Stimulated activated CD8-positive, alpha-beta memory T cell treated with anti-CD3 and anti-CD28 coated beads, Interleukin-4, amount 100 ng/mL, for 48 hours (primary cell): ENCODE data around the gene IL1B.

ENCODE experiments used
- DNase-seq: peaks from one replicate; pipeline ENCODE4 v3.0.0-alpha.2; 2020

Gene IL1B

DNA sequence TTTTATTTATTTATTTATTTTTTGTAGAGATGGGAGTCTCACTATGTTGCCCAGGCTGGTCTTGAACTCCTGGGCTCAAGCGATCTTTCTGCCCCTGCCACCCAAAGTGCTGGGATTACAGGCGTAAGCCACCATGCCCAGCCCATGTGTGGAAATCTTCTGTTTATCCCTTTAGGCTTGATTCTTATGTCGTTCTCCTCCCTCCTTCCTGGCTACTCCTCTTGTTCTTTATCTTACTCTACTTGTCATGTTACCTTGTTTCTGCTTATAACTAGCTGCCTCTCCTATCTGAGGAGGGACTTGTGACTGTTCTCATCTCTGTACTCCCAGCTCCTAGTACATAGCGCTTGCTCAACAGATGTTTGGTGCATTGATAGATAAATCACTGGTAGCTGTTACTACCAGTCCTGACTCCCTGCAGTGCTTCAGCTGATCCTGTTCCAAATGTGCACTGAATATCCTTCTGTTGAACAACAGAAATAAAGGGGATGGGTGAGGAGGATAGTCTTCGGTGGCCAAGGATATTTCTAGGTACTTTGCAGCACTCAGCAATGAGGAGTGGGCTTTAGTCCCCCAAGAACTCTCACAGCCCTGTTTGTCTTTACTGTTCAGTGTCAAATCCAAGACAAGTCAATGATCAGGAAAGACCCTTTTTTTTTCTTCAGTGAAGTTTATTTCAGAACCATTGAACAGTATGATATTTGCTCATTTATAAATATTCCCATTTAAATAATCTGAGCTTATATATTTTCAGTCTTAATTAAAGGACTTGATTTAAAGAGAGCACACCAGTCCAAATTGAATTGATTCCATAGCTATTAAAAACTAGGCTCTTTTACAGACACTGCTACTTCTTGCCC lies 7.2 kb downstream of the IL1B start:
- no peak for DNase-seq

DNA sequence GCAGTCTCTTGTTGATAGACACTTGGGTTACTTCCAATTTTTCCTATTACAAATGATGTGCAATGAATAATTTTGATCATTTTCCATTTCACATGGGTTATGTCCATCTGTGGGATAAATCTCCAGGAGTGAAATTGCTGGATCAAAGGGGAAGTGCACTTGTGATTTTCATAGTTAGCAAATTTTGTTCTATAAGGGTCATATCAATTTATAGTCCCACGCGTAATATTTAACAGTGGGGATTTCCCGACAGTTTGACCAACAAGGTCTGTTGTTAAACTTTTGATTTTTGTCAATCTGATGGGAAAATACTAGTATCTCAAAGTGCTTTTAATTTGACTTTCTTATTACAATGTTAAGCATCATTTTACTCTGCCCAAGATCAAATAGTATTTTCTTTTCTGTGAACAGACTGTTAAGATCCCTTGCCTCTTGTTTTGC lies 8.3 kb downstream of the IL1B start:
- no peak for DNase-seq

DNA sequence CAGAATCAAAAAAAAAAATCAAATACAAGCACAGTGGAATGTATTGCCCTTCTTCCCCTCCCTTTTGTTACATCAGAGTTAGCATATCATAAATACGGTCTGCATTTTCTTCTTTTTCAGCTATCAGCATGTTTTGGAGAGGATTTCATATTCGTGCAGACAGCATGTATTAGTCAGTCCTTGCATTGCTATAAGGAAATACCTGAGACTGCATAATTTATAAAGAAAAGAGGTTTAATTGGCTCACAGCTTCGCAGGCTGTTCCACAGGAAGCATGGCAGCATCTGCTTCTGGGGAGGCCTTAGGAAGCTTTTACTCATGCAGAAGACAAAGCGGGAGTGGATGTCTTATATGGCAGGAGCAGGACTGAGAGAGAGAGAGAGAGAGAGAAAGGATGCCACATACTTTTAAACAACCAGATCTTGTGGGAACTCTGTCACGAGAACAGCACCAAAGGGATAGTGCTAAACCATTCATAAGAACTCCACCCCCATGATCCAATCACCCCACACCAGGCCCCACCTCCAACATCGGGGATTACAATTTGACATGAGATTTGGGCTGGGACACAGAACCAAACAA lies 8.9 kb downstream of the IL1B start:
- DNase-seq, result no peak

DNA sequence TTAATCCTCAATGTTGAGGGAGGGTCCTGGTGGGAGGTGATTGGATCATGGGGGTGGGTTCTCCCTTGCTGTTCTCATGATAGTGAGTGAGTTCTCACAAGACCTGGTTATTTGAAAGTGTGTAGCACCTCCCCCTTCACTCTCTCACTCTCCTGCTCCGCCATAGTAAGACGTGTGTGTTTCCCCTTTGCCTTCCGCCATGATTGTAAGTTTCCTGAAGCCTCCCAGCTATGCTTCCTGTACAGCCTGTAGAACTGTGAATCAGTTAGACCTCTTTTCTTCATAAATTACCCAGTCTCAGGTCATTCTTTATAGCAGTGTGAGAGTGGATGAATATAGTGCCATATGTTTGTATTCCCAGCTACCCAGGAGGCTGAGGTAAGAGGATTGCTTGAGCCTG lies 9.6 kb downstream of the IL1B start:
- no peak for DNase-seq

DNA sequence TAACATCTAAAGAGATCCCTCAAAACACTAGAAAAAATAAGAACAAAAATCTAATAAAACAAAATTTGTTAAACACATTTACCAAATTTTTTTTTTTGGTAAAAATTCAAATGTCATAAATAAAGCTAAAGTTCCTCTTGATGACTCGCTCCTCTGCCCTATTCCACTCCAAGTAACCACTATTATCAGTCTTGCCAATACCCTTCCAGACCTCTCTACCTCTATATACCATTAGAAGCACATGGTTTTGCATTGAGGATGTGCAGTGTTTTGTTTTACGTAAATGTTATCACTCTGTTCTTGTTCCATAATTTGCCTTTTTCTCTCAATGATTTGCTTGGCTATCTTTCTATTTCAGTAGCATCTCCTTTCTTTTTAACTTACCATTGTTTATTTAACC lies 10.9 kb downstream of the IL1B start:
- no peak for DNase-seq

DNA sequence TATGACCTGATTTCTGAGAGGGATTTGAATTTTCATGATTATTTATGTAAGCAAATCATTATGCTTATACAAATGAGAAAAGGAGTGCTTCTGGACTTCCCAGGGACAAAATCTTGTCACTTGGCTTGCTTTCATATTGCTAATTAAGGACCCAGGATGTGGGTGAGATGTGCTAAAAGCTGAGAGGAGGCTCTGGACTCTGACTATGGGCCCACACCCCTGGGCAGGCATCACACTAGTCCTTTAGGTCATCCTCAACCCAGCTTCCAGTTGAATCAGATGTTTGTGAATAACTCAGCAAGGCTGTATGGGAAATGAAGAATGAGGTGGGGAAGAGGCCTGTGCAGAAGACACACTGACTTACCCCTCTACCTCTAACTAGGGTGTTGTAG lies 11.9 kb downstream of the IL1B start:
- DNase-seq, result no peak

DNA sequence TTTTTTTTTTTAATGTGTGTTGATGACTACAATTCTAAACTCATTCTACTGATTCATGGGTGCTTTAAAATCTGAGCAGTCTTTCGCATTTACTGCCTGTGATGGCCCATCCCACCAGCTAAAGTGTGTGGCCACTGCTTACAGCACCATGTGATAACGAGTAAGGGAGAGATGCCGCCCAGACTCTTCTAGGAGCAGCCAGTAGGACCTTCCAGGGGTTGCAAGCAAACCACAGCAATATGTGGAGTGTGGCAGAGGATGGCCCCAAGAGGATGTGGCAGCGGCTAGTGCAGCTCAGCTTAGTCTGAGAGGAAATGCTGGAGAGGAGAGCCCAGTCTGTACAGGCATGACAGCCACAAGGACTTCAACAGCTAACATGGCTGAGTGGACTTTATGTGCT lies 14.9 kb downstream of the IL1B start:
- DNase-seq, result peak; percentile 42

DNA sequence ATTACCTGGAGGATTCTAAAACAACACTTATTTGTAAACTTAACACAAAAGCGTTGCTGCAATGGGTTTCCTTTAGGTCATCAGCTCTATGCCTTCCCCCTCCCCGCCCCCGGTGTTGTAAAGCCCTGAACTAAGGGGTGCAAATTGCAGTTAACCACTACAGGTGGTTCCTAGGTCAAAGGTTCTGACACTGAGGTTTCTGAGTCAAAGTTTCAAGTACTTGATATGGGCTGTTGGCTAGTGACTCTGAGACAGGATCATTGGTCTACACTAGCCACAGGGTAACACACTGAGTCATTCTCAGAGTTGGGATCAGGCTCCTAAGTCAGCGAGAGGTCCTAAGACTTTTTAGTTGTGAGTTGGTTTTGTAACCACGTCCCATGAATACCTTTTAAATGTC lies 15.4 kb downstream of the IL1B start:
- peak; percentile 76 for DNase-seq

DNA sequence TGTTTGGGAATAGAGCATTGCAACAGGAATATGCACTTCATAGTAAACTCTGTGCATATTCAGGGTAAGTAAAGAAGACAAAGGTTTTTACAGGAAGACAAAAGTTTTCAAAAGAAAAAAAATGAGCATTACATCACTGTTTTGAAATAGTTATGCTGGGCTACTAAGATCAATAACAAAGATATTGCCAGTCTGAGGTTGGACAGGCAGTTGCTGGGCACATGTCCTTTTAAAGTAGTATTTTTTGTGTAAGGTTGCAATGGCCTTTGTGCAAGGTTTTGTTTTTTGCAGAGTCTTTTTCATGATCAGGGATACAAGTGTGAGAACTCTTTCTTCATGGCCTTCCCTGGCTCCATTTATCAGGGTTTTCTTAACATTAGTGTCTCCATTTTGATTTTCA lies 16.2 kb downstream of the IL1B start:
- DNase-seq, result no peak

DNA sequence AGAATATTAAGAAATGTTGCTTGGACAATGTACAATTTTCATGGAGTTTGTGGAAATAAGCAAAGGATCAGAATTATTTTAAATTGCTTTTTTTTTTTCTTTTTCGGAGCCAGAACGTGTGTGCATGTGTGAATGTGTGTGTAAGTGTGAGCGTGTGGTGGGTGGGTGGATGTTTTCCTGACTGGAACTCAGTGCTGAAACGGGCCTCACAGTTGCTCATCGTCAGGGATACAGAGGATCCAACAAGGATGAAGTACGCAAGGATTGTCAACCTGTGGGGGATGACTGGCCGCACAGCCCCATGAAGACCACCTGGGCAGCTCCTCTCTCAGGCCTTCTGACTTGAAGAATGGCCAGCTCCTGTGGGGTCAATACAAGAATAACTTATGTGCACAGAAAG lies 17.5 kb downstream of the IL1B start:
- no peak for DNase-seq

DNA sequence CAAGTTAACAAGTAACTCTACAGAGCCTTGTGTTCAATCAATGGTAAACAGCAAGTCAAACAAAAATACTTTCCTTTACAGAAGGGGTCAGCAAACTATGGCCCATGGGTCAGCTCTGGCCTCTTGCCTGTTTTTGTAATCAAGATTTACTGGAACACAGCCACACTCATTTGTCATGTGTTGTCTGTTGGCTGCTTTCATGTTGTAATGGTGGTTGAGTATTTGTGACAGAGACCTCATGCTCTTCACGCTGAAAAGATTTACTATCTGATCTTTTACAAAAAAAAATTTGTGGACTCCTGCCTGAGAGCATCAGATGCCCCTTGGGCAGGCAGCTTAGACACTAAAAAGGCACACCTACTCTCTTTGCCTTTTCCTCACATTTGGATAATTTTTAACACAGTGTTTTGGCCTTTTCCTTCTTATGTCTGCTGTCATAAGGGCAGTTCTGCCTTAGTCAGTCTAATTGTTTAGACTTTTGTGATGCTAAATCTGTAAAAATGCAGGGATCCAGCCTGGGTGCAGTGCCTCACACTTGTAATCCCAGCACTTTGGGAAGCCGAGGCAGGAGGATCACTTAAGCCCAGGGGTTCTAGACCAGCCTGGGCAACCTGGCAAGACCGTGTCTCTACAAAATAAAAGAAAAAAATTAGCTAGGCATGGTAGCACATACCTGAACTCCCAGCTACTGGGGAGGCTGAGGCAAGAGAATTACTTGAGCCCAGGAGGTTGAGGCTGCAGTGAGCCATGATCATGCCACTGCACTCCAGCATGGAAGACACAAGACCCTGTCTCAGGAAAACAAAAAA lies 18.3 kb downstream of the IL1B start:
- no peak for DNase-seq

DNA sequence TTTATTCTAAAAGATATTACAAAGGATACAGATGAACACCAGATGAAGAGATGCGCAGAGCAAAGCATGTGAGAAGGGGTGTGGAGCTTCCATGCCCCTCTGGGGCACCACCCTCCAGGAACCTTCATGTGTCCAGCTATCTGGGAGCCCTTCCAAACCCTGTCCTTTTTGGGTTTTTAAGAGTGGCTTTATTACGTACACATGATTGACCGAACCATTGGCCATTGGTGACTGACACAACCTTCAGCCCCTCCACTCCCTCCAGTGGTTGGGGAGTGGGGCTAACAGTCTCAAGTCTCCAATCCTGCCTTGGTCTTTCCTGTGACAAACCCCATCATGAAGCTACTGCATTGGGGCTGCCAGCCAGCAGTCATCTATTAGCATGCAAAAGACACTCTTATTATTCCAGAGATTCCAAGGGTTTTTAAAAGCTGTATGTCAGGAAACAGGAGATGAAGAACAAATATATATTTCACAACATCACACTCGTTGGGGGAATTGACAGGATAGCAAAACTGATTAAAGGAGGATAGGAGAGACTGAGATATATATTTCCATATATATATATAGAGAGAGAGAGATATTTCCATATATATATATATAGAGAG lies 19.4 kb downstream of the IL1B start:
- DNase-seq, result no peak

DNA sequence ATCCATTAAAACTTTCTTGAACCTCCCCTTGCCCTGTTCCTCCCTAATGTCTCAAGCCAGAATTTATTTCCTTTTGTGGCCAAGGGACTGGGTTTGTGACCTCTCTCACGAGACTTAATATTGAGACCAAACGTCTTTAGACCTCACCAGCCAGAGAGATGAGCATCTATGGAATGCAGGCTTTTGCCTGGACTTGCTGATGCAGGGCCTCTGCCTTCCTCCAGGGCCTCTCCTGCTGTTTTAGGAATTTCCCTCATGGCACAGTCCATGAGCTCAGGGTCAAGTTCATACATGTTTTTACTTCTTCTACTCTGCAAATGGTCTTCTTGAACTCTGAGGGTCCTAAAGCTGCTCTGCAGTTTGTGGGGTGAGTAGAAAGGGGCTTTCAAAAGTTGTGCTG lies 22.3 kb downstream of the IL1B start:
- DNase-seq, result no peak

DNA sequence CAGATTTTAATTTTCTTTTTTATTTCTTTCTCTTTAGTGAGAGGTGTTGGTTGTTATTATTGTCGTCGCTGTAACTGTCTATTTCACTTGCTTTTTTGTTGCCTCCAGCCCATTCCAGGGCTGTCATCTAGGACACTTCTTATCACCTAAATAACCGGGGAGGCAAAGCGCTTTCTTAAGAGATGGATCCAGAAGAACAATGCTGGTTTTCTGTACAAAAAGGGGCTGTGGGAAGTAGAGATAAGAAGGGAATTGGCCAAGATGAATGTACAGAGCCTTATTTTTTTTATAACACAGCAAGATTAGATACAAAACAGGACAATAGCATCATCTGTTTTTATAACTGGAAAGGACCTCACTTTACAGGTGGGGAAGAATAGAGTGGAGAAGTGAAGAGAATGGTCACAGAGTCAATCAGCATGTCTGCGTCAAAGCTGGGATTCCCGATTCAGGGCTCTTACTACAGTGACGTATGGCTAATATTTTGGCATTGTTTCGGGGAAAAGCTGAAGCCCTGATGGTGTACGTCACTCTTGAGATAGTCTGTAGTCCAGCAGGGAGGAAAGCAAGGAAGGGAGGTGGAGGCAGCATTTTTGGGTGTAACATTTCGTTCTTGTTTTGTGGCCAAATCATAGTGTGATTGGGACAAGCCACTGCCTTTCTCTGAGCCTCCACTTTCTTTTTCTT lies 23.2 kb downstream of the IL1B start:
- no peak for DNase-seq

DNA sequence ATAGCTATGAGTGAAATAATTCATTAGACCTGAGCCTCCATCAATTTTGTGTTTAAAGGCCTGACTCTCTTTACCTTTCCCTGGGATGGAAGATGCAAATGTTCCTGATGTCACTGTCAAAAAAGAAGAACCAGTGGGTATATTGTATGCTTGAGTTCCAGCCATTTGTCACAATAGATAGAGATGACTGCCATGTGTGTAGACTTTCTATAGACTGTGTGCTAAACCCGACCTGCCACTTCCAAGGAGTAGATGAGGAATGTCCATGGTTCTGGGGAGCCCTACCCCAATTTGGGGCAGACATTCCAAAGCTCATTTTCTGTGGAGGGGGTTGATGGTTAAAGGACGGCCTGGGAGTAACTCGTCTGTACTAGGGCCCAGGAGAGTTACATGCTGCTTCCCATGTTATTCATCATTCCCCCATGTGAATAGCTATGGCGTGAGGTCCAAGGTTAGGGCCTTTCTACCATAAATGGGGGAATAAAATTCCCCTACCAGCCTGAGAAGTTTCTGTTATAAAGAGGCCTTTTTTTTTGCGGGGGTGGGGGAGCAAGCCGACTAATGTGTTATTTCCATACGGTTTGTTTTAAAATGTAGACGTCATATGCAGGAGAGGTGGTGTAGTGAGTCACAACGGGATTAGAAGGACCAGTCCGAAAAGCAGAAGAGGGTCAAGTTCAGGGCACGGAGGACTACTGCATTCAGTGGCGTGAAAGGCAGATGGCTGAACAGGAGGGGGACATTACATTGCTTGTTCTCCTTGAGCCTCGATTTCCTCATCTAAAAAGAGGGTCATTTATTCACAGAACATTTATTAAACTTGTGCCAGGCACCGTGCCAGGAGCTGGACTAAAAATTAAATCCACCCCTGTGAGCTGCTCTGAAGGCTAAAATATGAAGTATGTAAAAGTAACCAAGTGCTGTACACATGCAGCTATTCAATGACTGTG lies 24.0 kb downstream of the IL1B start:
- DNase-seq, result no peak

DNA sequence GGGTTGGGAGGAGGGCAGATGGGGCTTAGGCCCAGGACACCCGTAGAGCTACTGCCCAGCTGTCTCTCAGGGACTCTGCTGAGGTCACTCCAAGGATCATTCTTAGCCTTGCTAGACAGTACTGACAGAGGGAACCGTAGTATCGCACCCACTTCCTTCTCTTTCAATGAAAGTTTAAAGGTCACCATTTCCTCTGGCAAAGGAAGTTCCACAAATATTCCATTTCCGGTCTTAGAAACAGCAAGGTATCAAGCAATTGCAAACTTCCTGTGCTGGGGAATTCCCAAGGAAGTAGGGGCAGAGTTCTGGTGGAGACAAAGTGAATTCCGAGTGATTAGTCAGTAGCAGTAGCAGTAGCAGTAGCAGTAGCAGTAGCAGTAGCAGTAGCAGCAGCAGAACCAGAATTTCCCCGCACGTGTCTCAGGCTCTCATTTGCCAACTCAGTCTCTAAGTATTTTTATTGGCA lies 24.7 kb downstream of the IL1B start:
- DNase-seq, result no peak

DNA sequence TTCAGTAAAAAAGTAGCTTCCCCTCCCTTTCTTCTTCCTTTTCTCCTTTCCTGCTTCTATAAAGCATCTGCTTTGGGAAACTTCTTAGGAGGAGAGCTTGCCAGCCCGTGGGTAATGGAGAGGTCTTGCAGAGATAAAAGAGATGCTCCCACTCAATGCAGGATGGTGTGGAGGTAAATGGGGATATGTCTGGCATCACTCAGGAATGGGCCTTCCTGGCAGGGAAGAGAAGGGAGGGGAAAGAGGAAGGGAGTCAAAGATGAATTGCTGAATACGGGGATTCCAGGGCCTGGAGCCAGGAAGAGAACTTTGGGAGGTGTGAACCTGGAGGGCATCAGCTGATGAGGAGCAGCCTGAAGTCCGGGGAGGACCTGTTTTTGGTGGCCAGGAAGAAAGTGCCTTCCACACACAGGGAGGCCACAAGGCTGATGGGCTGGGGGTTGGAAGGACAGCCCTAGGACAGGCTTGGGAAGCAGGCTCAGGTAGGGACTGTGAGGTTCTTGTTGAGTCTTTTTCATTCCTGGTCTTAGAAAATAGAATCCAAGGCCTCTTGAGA lies 25.2 kb downstream of the IL1B start:
- DNase-seq, result no peak

DNA sequence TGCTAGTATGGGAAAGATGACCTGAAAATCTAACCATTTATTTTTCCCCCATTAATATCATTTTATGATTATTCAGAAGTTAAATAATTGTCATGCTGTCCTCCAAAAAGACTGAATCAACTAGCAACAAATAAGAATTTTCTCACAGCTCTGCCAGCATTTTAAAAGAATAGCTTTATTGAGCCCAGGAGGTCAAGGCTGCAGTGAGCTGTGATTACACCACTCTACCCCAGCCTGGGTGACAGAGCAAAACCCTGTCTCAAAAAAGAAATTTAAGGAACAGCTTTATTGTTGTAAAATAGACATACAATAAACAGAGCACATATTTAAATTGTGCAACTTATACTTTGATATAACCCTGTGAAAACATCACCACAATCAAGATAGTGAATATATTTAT lies 27.5 kb downstream of the IL1B start:
- DNase-seq, result no peak

DNA sequence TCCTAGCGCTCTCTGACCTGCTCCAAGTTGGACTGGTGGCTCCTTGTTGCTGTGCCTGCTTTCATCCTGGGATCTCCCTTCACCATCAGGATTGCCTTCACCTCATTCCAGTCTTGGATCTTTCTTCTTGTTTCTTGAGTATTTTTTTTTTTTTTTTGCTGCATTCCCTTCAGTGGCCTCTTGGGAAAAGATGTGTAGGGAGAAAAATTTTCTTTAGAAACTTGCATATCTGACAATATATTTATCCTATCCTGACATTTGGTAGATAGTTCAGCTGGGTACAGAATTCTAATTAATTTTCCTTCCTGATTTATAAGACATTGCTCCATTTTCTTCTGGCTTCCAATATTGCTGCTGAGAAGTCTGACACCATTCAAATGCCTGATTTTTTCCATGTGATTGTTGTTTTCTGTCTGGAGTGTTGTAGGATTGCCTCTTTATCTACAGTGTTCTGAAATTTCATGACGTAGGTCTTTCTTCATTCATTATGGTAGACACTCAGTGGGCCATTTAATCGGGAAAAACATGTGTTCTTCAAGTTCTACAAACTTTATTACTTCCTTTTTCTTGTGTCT lies 29.3 kb downstream of the IL1B start:
- no peak for DNase-seq

DNA sequence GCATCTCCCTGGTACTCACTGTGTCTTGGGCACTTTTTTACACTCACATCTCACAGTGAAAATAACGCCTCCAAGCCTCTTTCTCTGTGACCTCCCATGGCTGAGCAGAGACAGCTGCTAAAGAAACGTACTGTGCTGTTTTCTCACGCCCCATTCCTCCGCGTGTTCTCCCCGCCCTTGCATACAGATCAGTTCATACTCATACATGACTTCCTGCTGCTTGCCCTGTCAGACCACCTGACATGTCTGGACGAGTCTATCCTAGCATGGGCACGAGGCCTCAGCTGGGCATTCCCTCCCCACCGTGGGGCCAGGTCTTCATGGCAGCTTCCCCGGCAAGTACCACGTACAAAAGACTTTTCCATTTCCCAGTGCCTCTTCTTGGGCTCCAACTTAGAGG lies 31.0 kb downstream of the IL1B start:
- no peak for DNase-seq
